CD4-positive, alpha-beta memory T cell (primary cell): ENCODE measurements around the gene CPTP. TPM values are rescaled to one million over a fixed set of nuclear protein-coding genes. Genes with fewer than 3 reads are reported as not detected.
A peak's percentile ranks its signal among the peaks of the same experiment; 100 is the strongest.

Source experiments
- CTCF ChIA-PET: fragments of 350-600 bp; sonication (Branson Sonifier 250); formaldehyde crosslinking; loops from one replicate; lab custom pipeline; 2021; ENCODE audit warnings: inconsistent platforms; ENCODE audit not compliant: partially characterized antibody; lab: Charles Lee
- POLR2A ChIA-PET: fragments of 350-600 bp; sonication (Branson Sonifier 250); formaldehyde crosslinking; loops from one replicate; lab custom pipeline; 2021; ENCODE audit not compliant: partially characterized antibody; lab: Charles Lee
- DNase-seq, 5 donors: peaks; one replicate each; pipeline versions ENCODE4 v3.0.0 to v3.0.0-alpha.2; 2020 to 2022; ENCODE audit warnings: mixed read lengths in 1 of 5
- H3K27ac ChIP-seq: one replicate; pipeline ENCODE4 v1.7.0; 2013; ENCODE audit warnings: low read depth, low read length
- H3K27me3 ChIP-seq: 2 replicates; pipeline ENCODE4 v1.7.0; 2013; ENCODE audit warnings: mild to moderate bottlenecking, low read length, moderate library complexity; ENCODE audit not compliant: insufficient read depth
- H3K36me3 ChIP-seq: 2 replicates; pipeline ENCODE4 v1.7.0; 2013; ENCODE audit warnings: mild to moderate bottlenecking, low read length, moderate library complexity; ENCODE audit not compliant: insufficient read depth
- H3K4me1 ChIP-seq: 2 replicates; pipeline ENCODE4 v1.7.0; 2013; ENCODE audit warnings: mild to moderate bottlenecking, low read length, moderate library complexity; ENCODE audit not compliant: insufficient read depth
- H3K4me3 ChIP-seq, 2 donors: one replicate each; pipeline ENCODE4 v1.7.0; 2013; ENCODE audit warnings: low read length in 2 of 2, mild to moderate bottlenecking in 1 of 2
- H3K9me3 ChIP-seq, 2 donors: one replicate each; pipeline ENCODE4 v1.7.0; 2013; ENCODE audit warnings: low read length in 2 of 2, control low read depth in 1 of 2; ENCODE audit not compliant: control insufficient read depth in 1 of 2
- H3K27ac Mint-ChIP-seq, 7 donors: one replicate each; pipeline ENCODE4 v1.8.0; 2020 to 2021; ENCODE audit warnings: mixed read lengths in 7 of 7, mild to moderate bottlenecking in 6 of 7, inconsistent platforms in 3 of 7, moderate library complexity in 3 of 7
- H3K27me3 Mint-ChIP-seq, 2 donors: one replicate each; pipeline ENCODE4 v1.8.0; 2020 to 2021; ENCODE audit warnings: mixed read lengths in 2 of 2
- H3K36me3 Mint-ChIP-seq, 2 donors: one replicate each; pipeline ENCODE4 v1.8.0; 2020 to 2021; ENCODE audit warnings: mixed read lengths in 2 of 2, inconsistent platforms in 1 of 2, mild to moderate bottlenecking in 1 of 2
- H3K4me1 Mint-ChIP-seq, 4 donors: one replicate each; pipeline ENCODE4 v1.8.0; 2020 to 2021; ENCODE audit warnings: mixed read lengths in 4 of 4, mild to moderate bottlenecking in 1 of 4
- H3K4me3 Mint-ChIP-seq, 8 donors: one replicate each; pipeline ENCODE4 v1.8.0; 2020 to 2021; ENCODE audit warnings: mixed read lengths in 8 of 8, mild to moderate bottlenecking in 7 of 8, moderate library complexity in 6 of 8, inconsistent platforms in 3 of 8
- H3K9me3 Mint-ChIP-seq, 8 donors: one replicate each; pipeline ENCODE4 v1.8.0; 2020 to 2021; ENCODE audit warnings: mixed read lengths in 8 of 8, mild to moderate bottlenecking in 5 of 8, inconsistent platforms in 3 of 8, moderate library complexity in 1 of 8
- intact Hi-C: fragments of 100-400 bp; cut with micrococcal nuclease; formaldehyde crosslinking; loops from one replicate; pipeline ENCODE4 v1.15.1; 2023
- polyA plus RNA-seq, 2 donors: library from polyadenylated mRNA; unstranded; fragments of 300-500 nt; fragmentation: Illumina TruSeq; gene quantifications; one replicate each; pipeline ENCODE4 v1.2.3, GENCODE V29; 2021
- total RNA-seq, 2 experiments: library from RNA; stranded (reverse); gene quantifications; one replicate each; pipeline ENCODE4 v1.2.3, GENCODE V29; 2021

Gene CPTP
- total and polyA plus RNA-seq, 4 experiments from 2014 or later = 15.4 to 28.3 (median 25.9) TPM

DNA sequence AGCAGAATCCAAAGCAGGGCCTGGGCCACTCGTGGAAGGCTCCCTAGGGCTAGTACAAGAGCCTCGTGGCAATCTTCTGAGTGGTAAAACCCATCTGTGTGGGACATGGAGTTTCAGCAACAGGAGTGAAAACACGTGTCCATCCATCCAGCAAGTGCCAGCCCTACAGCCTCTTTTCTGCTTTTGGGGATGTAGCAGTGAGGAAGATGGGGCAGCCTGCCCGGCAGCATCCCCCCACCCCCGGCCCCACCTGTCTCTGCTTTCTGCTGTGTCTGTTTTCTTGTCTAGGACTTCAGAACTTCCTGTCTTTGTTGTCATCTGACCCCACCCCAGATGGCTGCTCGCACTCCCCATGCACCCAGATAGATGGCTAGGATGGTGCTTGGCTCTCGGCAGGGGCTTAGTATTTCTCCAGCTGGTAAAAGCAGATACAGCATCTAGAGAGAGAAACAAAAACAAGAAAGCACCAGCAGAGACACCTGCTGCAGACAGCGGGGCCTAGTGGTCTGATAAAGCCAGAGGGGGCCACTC lies 1.5 kb downstream of the CPTP start:
- H3K9me3 ChIP-seq = no peaks in the 10 kb centered on the region
- Mint-ChIP-seq H3K27me3 (no peaks in the 10 kb centered on the region), H3K4me3 (peak overlapping the region; percentile 57 to 84 (median 76)), H3K27ac (peak overlapping the region; percentile 55 to 84 (median 75)), H3K36me3 (peaks cover 0 to 4% of the 10 kb centered on the region in 2 donors), H3K9me3 (peaks cover 0 to 2% (median 0%) of the 10 kb centered on the region in 8 donors), H3K4me1 (peaks cover 12 to 49% (median 32%) of the 10 kb centered on the region in 4 donors)
- H3K4me1 ChIP-seq = peaks cover 41% of the 10 kb centered on the region
- POLR2A ChIA-PET = interaction anchor here (1.0 to 1.8 kb wide), 3 partner anchors 16 to 73 kb away, joined by 3 to 14 read pairs (median 3); partner anchors contain the start of genes CCNL2 and PUSL1
- no peak overlapping the region for H3K4me3 ChIP-seq
- H3K27ac ChIP-seq = peak overlapping the region; percentile 89
- CTCF ChIA-PET = interaction anchor here (1.4 kb wide), 1 partner anchor 47 kb away, joined by 4 read pairs; no protein-coding TSS in a partner anchor
- H3K27me3 ChIP-seq = no peaks in the 10 kb centered on the region
- H3K36me3 ChIP-seq = peaks cover 2% of the 10 kb centered on the region
- intact Hi-C loops = loop anchor here (1.0 kb wide), 1 partner anchor 17 kb away; no protein-coding TSS in a partner anchor
- no peak for DNase-seq

DNA sequence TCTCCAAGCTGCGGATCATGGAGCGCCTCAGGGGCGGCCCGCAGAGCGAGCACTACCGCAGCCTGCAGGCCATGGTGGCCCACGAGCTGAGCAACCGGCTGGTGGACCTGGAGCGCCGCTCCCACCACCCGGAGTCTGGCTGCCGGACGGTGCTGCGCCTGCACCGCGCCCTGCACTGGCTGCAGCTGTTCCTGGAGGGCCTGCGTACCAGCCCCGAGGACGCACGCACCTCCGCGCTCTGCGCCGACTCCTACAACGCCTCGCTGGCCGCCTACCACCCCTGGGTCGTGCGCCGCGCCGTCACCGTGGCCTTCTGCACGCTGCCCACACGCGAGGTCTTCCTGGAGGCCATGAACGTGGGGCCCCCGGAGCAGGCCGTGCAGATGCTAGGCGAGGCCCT lies 2.7 kb downstream of the CPTP start:
- H3K27ac ChIP-seq = no peak overlapping the region
- H3K4me3 Mint-ChIP-seq = peak overlapping the region in 2 of 8 donors; percentile 25 to 31
- H3K4me3 ChIP-seq = no peak overlapping the region
- H3K4me1 ChIP-seq = peaks cover 35% of the 10 kb centered on the region
- H3K36me3 ChIP-seq = no peaks in the 10 kb centered on the region
- intact Hi-C loops = no loop called here
- H3K9me3 Mint-ChIP-seq = peaks cover 0 to 2% (median 0%) of the 10 kb centered on the region in 8 donors
- peaks cover 9 to 45% (median 25%) of the 10 kb centered on the region in 4 donors for H3K4me1 Mint-ChIP-seq
- ChIA-PET POLR2A (interaction anchor here (1.2 kb wide), 1 partner anchor 22 kb away, joined by 3 read pairs; no protein-coding TSS in a partner anchor), CTCF (interaction anchor here (0.8 kb wide), 1 partner anchor 46 kb away, joined by 3 read pairs; no protein-coding TSS in a partner anchor)
- H3K27ac Mint-ChIP-seq = peak overlapping the region in 1 of 7 donors; percentile 41
- DNase-seq = no peak
- no peaks in the 10 kb centered on the region for H3K27me3 Mint-ChIP-seq
- H3K9me3 ChIP-seq = no peaks in the 10 kb centered on the region
- no peaks in the 10 kb centered on the region for H3K27me3 ChIP-seq
- H3K36me3 Mint-ChIP-seq = peaks cover 0 to 4% of the 10 kb centered on the region in 2 donors

DNA sequence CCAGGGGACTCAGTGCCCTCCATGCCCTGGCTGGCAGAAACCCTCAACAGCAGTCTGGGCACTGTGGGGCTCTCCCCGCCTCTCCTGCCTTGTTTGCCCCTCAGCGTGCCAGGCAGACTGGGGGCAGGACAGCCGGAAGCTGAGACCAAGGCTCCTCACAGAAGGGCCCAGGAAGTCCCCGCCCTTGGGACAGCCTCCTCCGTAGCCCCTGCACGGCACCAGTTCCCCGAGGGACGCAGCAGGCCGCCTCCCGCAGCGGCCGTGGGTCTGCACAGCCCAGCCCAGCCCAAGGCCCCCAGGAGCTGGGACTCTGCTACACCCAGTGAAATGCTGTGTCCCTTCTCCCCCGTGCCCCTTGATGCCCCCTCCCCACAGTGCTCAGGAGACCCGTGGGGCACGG lies 3.7 kb downstream of the CPTP start:
- CTCF ChIA-PET = no interaction called here
- H3K4me3 ChIP-seq = no peak overlapping the region
- Mint-ChIP-seq H3K27me3 (no peaks in the 10 kb centered on the region), H3K9me3 (peaks cover 0 to 2% (median 0%) of the 10 kb centered on the region in 8 donors), H3K4me1 (peaks cover 7 to 35% (median 20%) of the 10 kb centered on the region in 4 donors), H3K27ac (no peak overlapping the region), H3K36me3 (peaks cover 0 to 4% of the 10 kb centered on the region in 2 donors), H3K4me3 (no peak overlapping the region)
- H3K27me3 ChIP-seq = no peaks in the 10 kb centered on the region
- no peak for DNase-seq
- H3K36me3 ChIP-seq = no peaks in the 10 kb centered on the region
- intact Hi-C loops = no loop called here
- H3K27ac ChIP-seq = no peak overlapping the region
- POLR2A ChIA-PET = interaction anchor here (1.0 to 1.3 kb wide), 2 partner anchors 18 to 20 kb away, joined by 3 read pairs; no protein-coding TSS in a partner anchor
- H3K4me1 ChIP-seq = peaks cover 28% of the 10 kb centered on the region
- H3K9me3 ChIP-seq = no peaks in the 10 kb centered on the region

- H3K27me3 Mint-ChIP-seq = no peaks in the 10 kb centered on the region
- intact Hi-C loops = no loop called here
Observed at GRCh38 chr1:1329304-1330210, 5.0 kb downstream of the CPTP start.

DNA sequence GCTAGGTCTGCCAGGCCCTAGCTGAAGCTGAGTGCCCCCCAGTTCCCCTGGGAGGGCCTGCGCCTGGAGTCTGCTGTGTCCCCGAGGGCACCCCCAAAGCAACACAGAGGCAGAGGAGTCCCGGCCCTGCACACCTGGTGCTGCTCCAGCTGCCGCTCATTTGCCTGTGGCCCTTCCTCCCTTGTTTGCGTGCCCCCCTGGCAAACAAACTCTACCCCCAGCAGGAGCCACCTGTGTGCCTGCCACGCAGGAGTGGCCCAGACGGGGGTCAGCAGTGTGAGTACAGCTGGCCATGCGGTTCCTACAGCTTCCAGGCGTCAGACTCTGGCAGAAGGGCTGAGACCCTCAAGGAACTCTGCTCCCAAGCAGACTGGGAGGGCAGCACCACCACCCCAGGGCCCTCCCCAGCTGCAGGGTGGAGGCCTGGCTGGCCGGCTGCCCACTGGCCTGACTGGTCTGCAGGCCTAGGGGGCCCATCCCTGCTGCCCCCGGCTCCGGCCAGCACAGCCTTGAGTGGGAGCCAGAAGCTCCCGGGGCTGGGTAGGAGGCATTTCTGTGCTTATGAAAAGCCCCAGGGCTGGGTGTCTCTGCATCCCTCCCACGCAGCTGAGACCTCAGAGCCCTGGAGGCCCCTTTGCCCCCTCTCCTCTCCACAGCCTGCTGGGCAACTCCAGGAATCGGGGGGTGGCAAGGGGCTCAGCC lies 5.9 kb downstream of the CPTP start:
- Histone ChIP-seq H3K9me3 (no peaks in the 10 kb centered on the region), H3K36me3 (no peaks in the 10 kb centered on the region), H3K4me3 (no peak overlapping the region), H3K27ac (no peak overlapping the region), H3K27me3 (no peaks in the 10 kb centered on the region), H3K4me1 (peaks cover 17% of the 10 kb centered on the region)
- ChIA-PET POLR2A (interaction anchor here (1.0 kb wide), 1 partner anchor 18 kb away, joined by 3 read pairs; no protein-coding TSS in a partner anchor), CTCF (no interaction called here)
- H3K9me3 Mint-ChIP-seq = no peaks in the 10 kb centered on the region
- H3K27me3 Mint-ChIP-seq = no peaks in the 10 kb centered on the region
- H3K4me1 Mint-ChIP-seq = peaks cover 4 to 27% (median 11%) of the 10 kb centered on the region in 4 donors
- no peak for DNase-seq
- H3K27ac Mint-ChIP-seq = no peak overlapping the region
- H3K36me3 Mint-ChIP-seq = peaks cover 0 to 3% of the 10 kb centered on the region in 2 donors
- intact Hi-C loops = no loop called here
- H3K4me3 Mint-ChIP-seq = no peak overlapping the region

More at GRCh38 chr1:1329304-1330210, 5.0 kb downstream of the CPTP start:
- Histone ChIP-seq H3K27me3 (no peaks in the 10 kb centered on the region), H3K9me3 (no peaks in the 10 kb centered on the region), H3K4me3 (no peak overlapping the region), H3K27ac (no peak overlapping the region), H3K36me3 (no peaks in the 10 kb centered on the region), H3K4me1 (peaks cover 24% of the 10 kb centered on the region)
- ChIA-PET CTCF (no interaction called here), POLR2A (interaction anchor here (1.0 to 1.3 kb wide), 2 partner anchors 19 kb away, joined by 3 read pairs; no protein-coding TSS in a partner anchor)
- no peak for DNase-seq
- H3K27ac Mint-ChIP-seq = peak overlapping the region in 2 of 7 donors; percentile 46 to 52
- H3K9me3 Mint-ChIP-seq = no peaks in the 10 kb centered on the region
- H3K4me3 Mint-ChIP-seq = peak overlapping the region in 1 of 8 donors; percentile 39
- H3K4me1 Mint-ChIP-seq = peaks cover 4 to 29% (median 14%) of the 10 kb centered on the region in 4 donors
- H3K36me3 Mint-ChIP-seq = peaks cover 0 to 3% of the 10 kb centered on the region in 2 donors

- DNase-seq = no peak
- no peaks in the 10 kb centered on the region for H3K27me3 ChIP-seq
- no peaks in the 10 kb centered on the region for H3K36me3 ChIP-seq
- Mint-ChIP-seq H3K4me3 (no peak within 1 kb of the TSS), H3K27ac (no peak within 1 kb of the TSS), H3K9me3 (no peaks in the 10 kb centered on the region), H3K4me1 (peaks cover 2 to 19% (median 5%) of the 10 kb centered on the region in 4 donors), H3K36me3 (peaks cover 0 to 1% of the 10 kb centered on the region in 2 donors), H3K27me3 (no peaks in the 10 kb centered on the region)
- intact Hi-C loops = no loop called here
- no peak within 1 kb of the TSS for H3K4me3 ChIP-seq
- H3K27ac ChIP-seq = no peak within 1 kb of the TSS
- peaks cover 9% of the 10 kb centered on the region for H3K4me1 ChIP-seq
- no peaks in the 10 kb centered on the region for H3K9me3 ChIP-seq
- CTCF ChIA-PET = no interaction called here
- POLR2A ChIA-PET = interaction anchor here (1.0 kb wide), 2 partner anchors 17 to 47 kb away, joined by 3 to 4 read pairs; no protein-coding TSS in a partner anchor
Observed at GRCh38 chr1:1331068-1331965, 6.7 kb downstream of the CPTP start, which contains the start of gene TAS1R3. TSS of gene TAS1R3 (plus strand) at chr1:1331280. CDS start at chr1:1331346, 66 bp downstream.
